IMR-90 (cell line): Measurements from ENCODE around the gene ATP5F1C. TPM values are rescaled to one million over a fixed set of nuclear protein-coding genes. Genes with fewer than 3 reads are reported as not detected.
A peak's percentile ranks its signal among the peaks of the same experiment; 100 is the strongest.
"Not testable (repeated sequence)": the region's sequence is repeated elsewhere in the genome, so short reads cannot be mapped to it uniquely, and the experiment has no call there.

ENCODE experiments used
- ATAC-seq: fragments of 200-7000 bp; cut with Tn5 transposase; 2 replicates; pipeline ENCODE4 v1.9.1; 2020; ENCODE audit warnings: low read depth, mild to moderate bottlenecking, moderate library complexity
- BruUV-seq: library from RNA; stranded (reverse); fragments of 400-500 nt; replicated peaks from 2 replicates; lab custom pipeline; 2021; lab: Mats Ljungman, UMichigan
- CTCF ChIA-PET: fragments of 300-600 bp; formaldehyde crosslinking; extraction: SDS; loops from one replicate; lab custom pipeline; 2021; ENCODE audit warnings: antibody characterized with exemption; lab: Yijun Ruan, JAX
- POLR2A ChIA-PET: fragments of 300-600 bp; sonication (Branson Sonifier 250); formaldehyde crosslinking; loops from one replicate; lab custom pipeline; 2022; ENCODE audit warnings: antibody characterized with exemption; ENCODE audit not compliant: unreplicated experiment; lab: Charles Lee
- DNase-seq: peaks from one replicate; pipeline ENCODE4 v3.0.0; 2013
- H2AFZ ChIP-seq: replicated peaks from 2 replicates; pipeline ENCODE3; 2013; ENCODE audit warnings: low read length, mild to moderate bottlenecking; ENCODE audit not compliant: poor library complexity
- H2AK5ac ChIP-seq: 2 replicates; pipeline ENCODE4 v1.6.1; 2013; ENCODE audit warnings: low read depth, low read length, inconsistent platforms
- H2AK9ac ChIP-seq: replicated peaks from 2 replicates; pipeline ENCODE3; 2013; ENCODE audit warnings: mild to moderate bottlenecking, low read depth, low read length, moderate library complexity; ENCODE audit not compliant: poor library complexity
- H2BK120ac ChIP-seq: 2 replicates; pipeline ENCODE4 v1.6.1; 2013; ENCODE audit warnings: low read depth, low read length, inconsistent platforms
- H2BK15ac ChIP-seq: 3 replicates; pipeline ENCODE4 v1.6.1; 2013; ENCODE audit warnings: low read depth, low read length, inconsistent platforms
- H2BK20ac ChIP-seq: 2 replicates; pipeline ENCODE4 v1.6.1; 2013; ENCODE audit warnings: low read depth, mild to moderate bottlenecking, inconsistent platforms, low read length, moderate library complexity
- H2BK5ac ChIP-seq: 2 replicates; pipeline ENCODE4 v1.6.1; 2013; ENCODE audit warnings: mild to moderate bottlenecking, low read depth, low read length, inconsistent platforms; ENCODE audit not compliant: poor library complexity, severe bottlenecking
- H3K14ac ChIP-seq: replicated peaks from 2 replicates; pipeline ENCODE4 v1.6.1; 2013; ENCODE audit warnings: low read depth, low read length, inconsistent platforms
- H3K18ac ChIP-seq: 2 replicates; pipeline ENCODE4 v1.6.1; 2013; ENCODE audit warnings: low read depth, low read length, control low read depth
- H3K23ac ChIP-seq: 2 replicates; pipeline ENCODE4 v1.6.1; 2013; ENCODE audit warnings: low read depth, low read length, inconsistent platforms
- H3K27ac ChIP-seq: 2 replicates; pipeline ENCODE4 v1.5.1; 2013; ENCODE audit warnings: mild to moderate bottlenecking, control low read depth, low read length; ENCODE audit not compliant: insufficient read depth
- H3K27me3 ChIP-seq: 2 replicates; pipeline ENCODE4 v1.6.1; 2013; ENCODE audit warnings: low read length; ENCODE audit not compliant: control insufficient read depth, insufficient read depth
- H3K36me3 ChIP-seq: 2 replicates; pipeline ENCODE4 v1.6.1; 2013; ENCODE audit warnings: low read length, mixed read lengths; ENCODE audit not compliant: control insufficient read depth, insufficient read depth
- H3K4ac ChIP-seq: 2 replicates; pipeline ENCODE4 v1.6.1; 2013; ENCODE audit warnings: low read depth, low read length, inconsistent platforms
- H3K4me1 ChIP-seq: 2 replicates; pipeline ENCODE4 v1.6.1; 2013; ENCODE audit warnings: low read length, mixed read lengths; ENCODE audit not compliant: control insufficient read depth, insufficient read depth
- H3K4me2 ChIP-seq: 2 replicates; pipeline ENCODE4 v1.6.1; 2013; ENCODE audit warnings: low read depth, mild to moderate bottlenecking, control low read depth, low read length, moderate library complexity
- H3K4me3 ChIP-seq: 2 replicates; pipeline ENCODE4 v1.5.1; 2013; ENCODE audit warnings: low read depth, mild to moderate bottlenecking, control low read depth, low read length, moderate library complexity; ENCODE audit not compliant: insufficient read depth
- H3K56ac ChIP-seq: 2 replicates; pipeline ENCODE4 v1.6.1; 2013; ENCODE audit warnings: low read length, inconsistent platforms; ENCODE audit not compliant: insufficient read depth; ENCODE audit errors: extremely low read depth
- H3K79me1 ChIP-seq, 2 experiments: 2 replicates each; pipeline ENCODE4 v1.6.1; 2013; ENCODE audit warnings: low read length in 2 of 2, inconsistent platforms in 1 of 2, low read depth in 1 of 2
- H3K9ac ChIP-seq: 2 replicates; pipeline ENCODE4 v1.6.1; 2013; ENCODE audit warnings: low read depth, low read length, control low read depth
- H3K9me1 ChIP-seq: 2 replicates; pipeline ENCODE4 v1.6.1; 2013; ENCODE audit warnings: low read length, inconsistent platforms; ENCODE audit not compliant: insufficient read depth
- H3K9me3 ChIP-seq: 2 replicates; pipeline ENCODE4 v1.6.1; 2013; ENCODE audit warnings: low read length; ENCODE audit not compliant: control insufficient read depth, insufficient read depth
- H4K20me1 ChIP-seq: 2 replicates; pipeline ENCODE4 v1.6.1; 2013; ENCODE audit warnings: low read length, inconsistent platforms; ENCODE audit not compliant: insufficient read depth
- H4K5ac ChIP-seq: 2 replicates; pipeline ENCODE4 v1.6.1; 2013; ENCODE audit warnings: mild to moderate bottlenecking, low read depth, low read length, control low read depth
- H4K8ac ChIP-seq, 2 experiments: 2 replicates each; pipeline ENCODE4 v1.6.1; 2013; ENCODE audit warnings: low read depth in 2 of 2, low read length in 2 of 2, control low read depth in 1 of 2, inconsistent platforms in 1 of 2
- H4K91ac ChIP-seq: 2 replicates; pipeline ENCODE4 v1.6.1; 2013; ENCODE audit warnings: low read depth, low read length, inconsistent platforms; ENCODE audit not compliant: insufficient read depth
- CEBPB ChIP-seq: IDR thresholded peaks from 2 replicates; pipeline ENCODE4 v1.6.1; 2012; ENCODE audit warnings: low read depth, low read length, improper control_type of control experiment
- CHD1 ChIP-seq: IDR thresholded peaks from 2 replicates; pipeline ENCODE4 v1.6.1; 2012; ENCODE audit warnings: low read depth, low read length, improper control_type of control experiment
- NFE2L2 ChIP-seq: fragments of 150-350 bp; IDR thresholded peaks from 2 replicates; pipeline ENCODE4 v1.6.1; 2016; ENCODE audit warnings: low read depth, mild to moderate bottlenecking, low read length
- RCOR1 ChIP-seq: IDR thresholded peaks from 2 replicates; pipeline ENCODE4 v1.6.1; 2012; ENCODE audit warnings: mild to moderate bottlenecking, low read length, improper control_type of control experiment; ENCODE audit not compliant: insufficient replicate concordance
- RFX5 ChIP-seq: IDR thresholded peaks from 2 replicates; pipeline ENCODE4 v1.8.0; 2012; ENCODE audit warnings: low read depth, mild to moderate bottlenecking, low read length, moderate library complexity
- SMC3 ChIP-seq: fragments of 150-350 bp; IDR thresholded peaks from 2 replicates; pipeline ENCODE4 v1.6.1; 2016; ENCODE audit warnings: low read depth, mild to moderate bottlenecking, antibody characterized with exemption, low read length, moderate library complexity
- WGBS, 2 experiments: methylation state at CpG; one replicate each; pipeline versions ENCODE4 v1.1.5 to v1.1.7; 2013; ENCODE audit warnings: missing lambda C conversion rate in 2 of 2; ENCODE audit not compliant: insufficient read length in 1 of 2; ENCODE audit errors: extremely low coverage in 2 of 2; 5-methylcytosine and 5-hydroxymethylcytosine counted together
- dilution Hi-C: fragments of 300-500 bp; cut with HindIII; formaldehyde crosslinking; loops from one replicate; pipeline ENCODE4 v1.14.3; 2018; ENCODE audit warnings: low sequenced_read_pairs; ENCODE audit not compliant: unreplicated experiment
- in situ Hi-C: fragments of 300-500 bp; cut with MboI; formaldehyde crosslinking; loops from 3 replicates; pipeline ENCODE4 v1.14.3; 2019; ENCODE audit warnings: low sequenced_read_pairs, inconsistent platforms, mixed read lengths
- intact Hi-C: fragments of 100-400 bp; cut with micrococcal nuclease; formaldehyde crosslinking; loops from 2 replicates; pipeline ENCODE4 v1.10.0; 2022
- polyA plus RNA-seq, 3 experiments: library from polyadenylated mRNA; depleted of rRNA; stranded (reverse); fragments of >200 nt; gene quantifications; 2 replicates each; pipeline ENCODE4 v1.2.3, GENCODE V29; 2012; ENCODE audit warnings: low replicate concordance in 1 of 3
- total RNA-seq: library from RNA; depleted of rRNA; stranded (reverse); fragments of >200 nt; gene quantifications from 2 replicates; pipeline ENCODE4 v1.2.3, GENCODE V29; 2012

Gene ATP5F1C
- total and polyA plus RNA-seq, 2 of the 4 experiments (the other 2 are of a cell fraction), result 357 to 367 TPM

DNA sequence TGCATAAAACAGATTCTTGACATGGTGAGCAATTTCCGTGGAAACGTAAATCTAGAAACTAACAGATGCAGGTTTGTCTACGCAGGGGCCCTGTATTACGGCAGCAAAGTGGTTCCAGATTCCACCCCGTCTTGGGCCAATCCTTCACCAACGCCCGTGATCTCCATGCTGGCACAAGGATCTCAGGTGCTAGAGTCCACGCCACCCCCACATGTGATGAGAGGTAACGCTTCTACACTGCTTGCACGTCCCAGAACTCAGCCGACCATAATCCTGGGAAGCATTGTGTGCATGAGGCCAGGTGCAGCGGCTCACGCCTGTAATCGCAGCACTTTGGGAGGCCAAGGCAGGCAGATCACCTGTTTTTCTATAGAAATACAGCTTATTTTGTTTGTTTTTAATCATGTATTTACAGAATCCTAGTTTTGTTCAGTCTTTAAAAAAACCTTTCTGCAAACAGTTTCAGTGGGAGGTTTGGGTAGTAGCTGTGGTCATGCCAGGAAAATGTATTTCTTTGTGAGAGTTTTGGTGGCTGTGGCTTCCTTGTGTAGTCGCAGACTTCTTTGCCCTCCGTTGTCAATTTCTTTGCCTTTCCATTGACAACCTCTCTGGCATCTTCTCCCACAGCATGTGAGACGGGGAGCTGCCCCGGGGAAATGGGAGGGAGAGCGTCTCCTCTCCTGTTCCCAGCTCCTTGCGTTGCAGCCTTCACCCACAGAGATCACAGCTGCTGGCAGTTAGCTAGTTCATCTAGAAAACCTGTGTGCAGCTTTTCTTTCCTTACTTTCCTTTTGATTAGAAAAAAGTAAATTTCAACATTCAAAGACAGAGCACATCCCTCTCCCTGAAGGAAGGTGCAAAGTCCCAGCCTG, 49.2 kb upstream of the ATP5F1C start (continued):
- no peak for TF ChIP-seq SMC3

DNA sequence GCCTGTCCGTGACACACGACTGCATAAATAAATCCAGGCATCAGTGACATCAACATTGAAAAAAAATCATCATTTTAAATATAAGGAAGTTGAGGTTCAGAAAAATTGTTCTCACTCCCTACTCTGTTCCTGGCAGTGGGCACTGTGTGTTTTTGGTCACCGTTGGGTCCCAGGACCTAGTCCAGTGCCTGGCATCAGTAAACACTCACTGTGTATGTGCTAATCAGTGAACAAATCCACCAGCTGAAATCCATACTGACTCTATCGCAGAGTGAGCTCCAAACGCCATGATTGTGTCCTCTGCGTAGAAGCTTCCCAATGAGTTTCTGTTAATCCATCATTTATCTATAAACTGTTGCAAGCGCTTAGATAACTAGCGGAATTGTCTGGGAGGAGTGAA, 43.7 kb upstream of the ATP5F1C start:
- H2BK5ac ChIP-seq, result no peak overlapping the region
- no peak overlapping the region for H4K5ac ChIP-seq
- WGBS, 2 experiments, result 100% methylated on average over 1 of the region's 8 CpGs; no CpG with 5 or more reads in 1 of the 2 experiments
- H2AK5ac ChIP-seq, result no peak overlapping the region
- BruUV-seq, result no TSS peak
- in situ Hi-C loops (no loop called here), dilution Hi-C loops (no loop called here), intact Hi-C loops (no loop called here)
- no peak for DNase-seq
- no peaks in the 10 kb centered on the region for H3K79me1 ChIP-seq
- no peaks in the 10 kb centered on the region for H3K9me3 ChIP-seq
- no peak overlapping the region for H4K91ac ChIP-seq
- no peaks in the 10 kb centered on the region for H3K4me1 ChIP-seq
- CTCF ChIA-PET, result no interaction called here
- no peak overlapping the region for H3K4ac ChIP-seq
- no peak overlapping the region for H2BK120ac ChIP-seq
- H4K8ac ChIP-seq, result no peak overlapping the region
- H3K9ac ChIP-seq, result no peak overlapping the region
- H3K27ac ChIP-seq, result no peak overlapping the region
- no peak for ATAC-seq
- POLR2A ChIA-PET, result no interaction called here
- H2AK9ac ChIP-seq, result no peak overlapping the region
- H3K27me3 ChIP-seq, result no peaks in the 10 kb centered on the region
- no peak overlapping the region for H3K4me2 ChIP-seq
- H3K18ac ChIP-seq, result no peak overlapping the region
- no peaks in the 10 kb centered on the region for H4K20me1 ChIP-seq
- no peak overlapping the region for H2BK15ac ChIP-seq
- H2AFZ ChIP-seq, result no peak overlapping the region
- no peak overlapping the region for H3K4me3 ChIP-seq
- no peak overlapping the region for H3K14ac ChIP-seq
- no peak overlapping the region for H3K56ac ChIP-seq
- H3K23ac ChIP-seq, result no peak overlapping the region
- no peak for TF ChIP-seq RCOR1
- no peak for TF ChIP-seq RFX5
- no peak for TF ChIP-seq CEBPB
- no peak for TF ChIP-seq CHD1
- TF ChIP-seq NFE2L2, result no peak
- H3K9me1 ChIP-seq, result no peaks in the 10 kb centered on the region
- H3K36me3 ChIP-seq, result no peaks in the 10 kb centered on the region
- no peak overlapping the region for H2BK20ac ChIP-seq

DNA sequence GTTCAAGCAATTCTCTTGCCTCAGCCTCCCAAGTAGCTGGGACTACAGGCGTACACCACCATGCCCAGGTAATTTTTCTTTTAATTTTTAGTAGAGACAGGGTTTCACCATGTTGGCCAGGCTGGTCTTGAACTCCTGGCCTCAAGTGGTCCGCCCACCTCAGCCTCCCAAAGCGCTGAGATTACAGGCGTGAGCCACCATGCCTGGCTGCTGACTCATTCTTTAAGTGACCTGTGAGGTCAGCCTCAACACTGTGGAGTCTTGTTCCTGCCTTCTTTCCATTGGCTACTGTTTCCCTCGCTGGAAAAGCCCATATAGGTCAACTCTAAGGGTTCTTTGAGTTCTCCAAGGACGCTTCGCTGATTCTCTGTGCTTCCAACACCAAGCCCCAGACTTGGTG, 39.3 kb upstream of the ATP5F1C start:
- in situ Hi-C loops, result not testable (repeated sequence)

More for the DNA sequence above, 39.3 kb upstream of the ATP5F1C start:
- H2BK120ac ChIP-seq, H3K9me1 ChIP-seq, H3K9me3 ChIP-seq, H3K27ac ChIP-seq, BruUV-seq, H4K20me1 ChIP-seq, H2AK5ac ChIP-seq, H3K4me2 ChIP-seq, dilution Hi-C loops, H3K4me1 ChIP-seq, H3K14ac ChIP-seq, H4K8ac ChIP-seq, H2AK9ac ChIP-seq, H2AFZ ChIP-seq, H3K27me3 ChIP-seq, H3K23ac ChIP-seq, intact Hi-C loops, H3K56ac ChIP-seq, H2BK5ac ChIP-seq, H3K4me3 ChIP-seq, H3K18ac ChIP-seq, H4K91ac ChIP-seq, ATAC-seq, H4K5ac ChIP-seq, H3K4ac ChIP-seq, H3K9ac ChIP-seq, POLR2A ChIA-PET, H2BK15ac ChIP-seq, H3K79me1 ChIP-seq, H2BK20ac ChIP-seq: not testable (repeated sequence)
- peak; percentile 9 for DNase-seq
- CTCF ChIA-PET, result interaction anchor here (0.6 kb wide), 1 partner anchor 9 kb away, joined by 9 read pairs; no protein-coding TSS in a partner anchor
- 81% methylated on average over 3 of the region's 7 CpGs; no CpG with 5 or more reads in 1 of the 2 experiments for WGBS, 2 experiments
- peaks cover 12% of the 10 kb centered on the region for H3K36me3 ChIP-seq
